CD4-positive, alpha-beta T cell treated with Interleukin-4 for 1 hour (primary cell): ENCODE data around the gene SLC27A4.

Experiments
- DNase-seq, 2 donors: peaks; one replicate each; pipeline ENCODE4 v3.0.0-alpha.2; 2020 to 2022

The SLC27A4 gene

GRCh38 chr9:128370367-128370751, 30.0 kb downstream of the SLC27A4 start:
- no peak for DNase-seq

- peak; percentile 95 to 96 for DNase-seq
Measured at GRCh38 chr9:128370752-128371629, 30.7 kb downstream of the SLC27A4 start, which contains the start of gene URM1. TSS of gene URM1 (plus strand) at chr9:128371374. CDS start at chr9:128371381, 7 bp downstream.

- DNase-seq: no peak
Measured at GRCh38 chr9:128371630-128372117, 31.3 kb downstream of the SLC27A4 start.

- no peak for DNase-seq
Measured at GRCh38 chr9:128372188-128372641, 31.9 kb downstream of the SLC27A4 start.

- DNase-seq: no peak
Measured at GRCh38 chr9:128372784-128373183, 32.5 kb downstream of the SLC27A4 start.

GRCh38 chr9:128374221-128374675, 33.9 kb downstream of the SLC27A4 start:
- no peak for DNase-seq

- DNase-seq: no peak
Measured at GRCh38 chr9:128375865-128376264, 35.5 kb downstream of the SLC27A4 start.

- no peak for DNase-seq
Measured at GRCh38 chr9:128382261-128382660, 41.9 kb downstream of the SLC27A4 start.

GRCh38 chr9:128383007-128383753, 42.9 kb downstream of the SLC27A4 start:
- no peak for DNase-seq

- DNase-seq: no peak
Measured at GRCh38 chr9:128383791-128384190, 43.5 kb downstream of the SLC27A4 start.

- DNase-seq: no peak
Measured at GRCh38 chr9:128384801-128385495, 44.6 kb downstream of the SLC27A4 start.

- DNase-seq: no peak
Measured at GRCh38 chr9:128385496-128386460, 45.5 kb downstream of the SLC27A4 start.

GRCh38 chr9:128388150-128388549, 47.8 kb downstream of the SLC27A4 start:
- no peak for DNase-seq

GRCh38 chr9:128389395-128390149, 49.2 kb downstream of the SLC27A4 start:
- DNase-seq: no peak

- DNase-seq: no peak
Measured at GRCh38 chr9:128390150-128390812, 50.0 kb downstream of the SLC27A4 start.

GRCh38 chr9:128390813-128391711, 50.7 kb downstream of the SLC27A4 start:
- DNase-seq: no peak

- DNase-seq: no peak
Measured at GRCh38 chr9:128391956-128392301, 51.6 kb downstream of the SLC27A4 start.

GRCh38 chr9:128392302-128393144, 52.2 kb downstream of the SLC27A4 start:
- DNase-seq: no peak
